Fibroblast of mammary gland (primary cell): ENCODE data around the gene SLAMF6.

ENCODE experiments used
- DNase-seq: peaks from one replicate; pipeline ENCODE4 v3.0.0-alpha.2; 2010; ENCODE audit warnings: low read depth
- H3K4me3 ChIP-seq: 2 replicates; pipeline ENCODE4 v1.5.1; 2011; ENCODE audit warnings: low read depth, mild to moderate bottlenecking, low read length, moderate library complexity; ENCODE audit not compliant: control insufficient read depth
- CTCF ChIP-seq: conservative IDR thresholded peaks from 2 replicates; pipeline ENCODE4 v1.5.1; 2011; ENCODE audit warnings: low read depth, low read length, inconsistent platforms; ENCODE audit not compliant: control insufficient read depth, insufficient read depth

SLAMF6 gene

GRCh38 chr1:160460214-160460642, 62.8 kb downstream of the SLAMF6 start:
- no peak overlapping the region for H3K4me3 ChIP-seq
- DNase-seq: no peak
- no peak for TF ChIP-seq CTCF

- DNase-seq: no peak
- H3K4me3 ChIP-seq: no peak overlapping the region
- no peak for TF ChIP-seq CTCF
Observed at GRCh38 chr1:160459687-160460086, 63.4 kb downstream of the SLAMF6 start.

- no peak for TF ChIP-seq CTCF
- DNase-seq: no peak
Observed at GRCh38 chr1:160459056-160459455, 64.0 kb downstream of the SLAMF6 start.

GRCh38 chr1:160455153-160455517, 67.9 kb downstream of the SLAMF6 start:
- no peak for DNase-seq
- no peak overlapping the region for H3K4me3 ChIP-seq
- TF ChIP-seq CTCF: no peak

More at GRCh38 chr1:160459056-160459455, 64.0 kb downstream of the SLAMF6 start:
- H3K4me3 ChIP-seq: no peak overlapping the region

GRCh38 chr1:160454371-160455152, 68.5 kb downstream of the SLAMF6 start:
- TF ChIP-seq CTCF: no peak
- no peak overlapping the region for H3K4me3 ChIP-seq
- no peak for DNase-seq

GRCh38 chr1:160453443-160453842, 69.6 kb downstream of the SLAMF6 start:
- no peak overlapping the region for H3K4me3 ChIP-seq

More at GRCh38 chr1:160453443-160453842, 69.6 kb downstream of the SLAMF6 start:
- no peak for TF ChIP-seq CTCF
- no peak for DNase-seq
